GM21737 (cell line): Measurements from ENCODE around the gene ZNF236.
"Not testable (repeated sequence)": the region's sequence is repeated elsewhere in the genome, so short reads cannot be mapped to it uniquely, and the experiment has no call there.

ENCODE experiments used
- ATAC-seq: cut with Tn5 transposase; IDR thresholded peaks from one replicate; pipeline ENCODE4 v1.9.1; 2021; ENCODE audit warnings: mild to moderate bottlenecking, moderate library complexity; ENCODE audit not compliant: unreplicated experiment

Gene ZNF236

GRCh38 chr18:76938619-76939018 lies 116.3 kb downstream of the ZNF236 start:
- no peak for ATAC-seq

- no peak for ATAC-seq
Observed at GRCh38 chr18:76941284-76941683, 118.9 kb downstream of the ZNF236 start.

GRCh38 chr18:76943542-76944339 lies 121.4 kb downstream of the ZNF236 start:
- ATAC-seq: no peak

- not testable (repeated sequence) for ATAC-seq
Observed at GRCh38 chr18:76944346-76944745, 122.0 kb downstream of the ZNF236 start.

GRCh38 chr18:76948345-76948744 lies 126.0 kb downstream of the ZNF236 start:
- no peak for ATAC-seq

- no peak for ATAC-seq
Observed at GRCh38 chr18:76951456-76952247, 129.3 kb downstream of the ZNF236 start.

GRCh38 chr18:76952747-76953146 lies 130.4 kb downstream of the ZNF236 start:
- ATAC-seq: no peak

GRCh38 chr18:76953156-76953555 lies 130.8 kb downstream of the ZNF236 start:
- ATAC-seq: no peak

- ATAC-seq: no peak
Observed at GRCh38 chr18:76953583-76954233, 131.4 kb downstream of the ZNF236 start.

GRCh38 chr18:76955524-76956170 lies 133.3 kb downstream of the ZNF236 start:
- ATAC-seq: no peak

GRCh38 chr18:76956648-76957047 lies 134.3 kb downstream of the ZNF236 start:
- no peak for ATAC-seq

- ATAC-seq: no peak
Observed at GRCh38 chr18:76957384-76958355, 135.3 kb downstream of the ZNF236 start.

GRCh38 chr18:76958692-76959341 lies 136.5 kb downstream of the ZNF236 start:
- no peak for ATAC-seq

- ATAC-seq: no peak
Observed at GRCh38 chr18:76959605-76960004, 137.2 kb downstream of the ZNF236 start.

GRCh38 chr18:76960528-76961035 lies 138.2 kb downstream of the ZNF236 start:
- ATAC-seq: no peak

GRCh38 chr18:76962851-76963250 lies 140.5 kb downstream of the ZNF236 start:
- ATAC-seq: no peak

- ATAC-seq: peak; percentile 49
Observed at GRCh38 chr18:76963936-76964335, 141.6 kb downstream of the ZNF236 start.

GRCh38 chr18:76965555-76966151 lies 143.3 kb downstream of the ZNF236 start:
- peak; percentile 51 for ATAC-seq

- ATAC-seq: not testable (repeated sequence)
Observed at GRCh38 chr18:76967299-76967698, 144.9 kb downstream of the ZNF236 start.
